AG04450 (cell line): ENCODE measurements around the gene CLDN9. TPM values are rescaled to one million over a fixed set of nuclear protein-coding genes. Genes with fewer than 3 reads are reported as not detected.

Experiments
- CTCF ChIA-PET: fragments of 300-600, 350-600 bp; formaldehyde crosslinking; extraction: SDS; loops from one replicate; lab custom pipeline; 2022; ENCODE audit warnings: antibody characterized with exemption, inconsistent platforms; lab: Charles Lee
- POLR2A ChIA-PET: fragments of 350-600 bp; formaldehyde crosslinking; extraction: SDS; loops from one replicate; lab custom pipeline; 2021; ENCODE audit warnings: antibody characterized with exemption, inconsistent platforms; lab: Yijun Ruan, JAX
- DNase-seq: peaks from one replicate; pipeline ENCODE4 v3.0.0-alpha.2; 2011; ENCODE audit warnings: low read depth, low spot score
- H3K27ac ChIP-seq: one replicate; pipeline ENCODE4 v1.5.1; 2012; ENCODE audit warnings: low read depth, low read length, control low read depth
- H3K27me3 ChIP-seq: one replicate; pipeline ENCODE4 v1.6.0; 2012; ENCODE audit warnings: low read length; ENCODE audit not compliant: control insufficient read depth, insufficient read depth
- H3K4me3 ChIP-seq: 2 replicates; pipeline ENCODE4 v1.5.1; 2011; ENCODE audit warnings: mild to moderate bottlenecking, low read depth, low read length, control low read depth
- H3K9me3 ChIP-seq: 2 replicates; pipeline ENCODE4 v1.5.1; 2012; ENCODE audit warnings: low read length; ENCODE audit not compliant: control insufficient read depth, insufficient read depth
- CTCF ChIP-seq: IDR thresholded peaks from 2 replicates; pipeline ENCODE4 v1.5.1; 2011; ENCODE audit warnings: low read depth, low read length, control low read depth, inconsistent platforms
- polyA plus RNA-seq: library from polyadenylated mRNA; depleted of rRNA; stranded (reverse); fragments of >200 nt; gene quantifications from 2 replicates; pipeline ENCODE4 v1.2.3, GENCODE V29; 2011

The CLDN9 gene
- polyA plus RNA-seq, 1 experiment = not detected

GRCh38 chr16:3007957-3008689 is 4.6 kb upstream of the CLDN9 start:
- Histone ChIP-seq H3K9me3 (no peaks in the 10 kb centered on the region; the same call in 1 of the 2 replicates), H3K27ac (no peak overlapping the region), H3K4me3 (no peak overlapping the region), H3K27me3 (peaks cover 55% of the 10 kb centered on the region)
- DNase-seq = no peak
- no peak for TF ChIP-seq CTCF
- POLR2A ChIA-PET = no interaction called here
- CTCF ChIA-PET = no interaction called here

- no peak for TF ChIP-seq CTCF
- Histone ChIP-seq H3K4me3 (no peak overlapping the region), H3K27me3 (peaks cover 60% of the 10 kb centered on the region), H3K9me3 (no peaks in the 10 kb centered on the region; the same call in 1 of the 2 replicates), H3K27ac (no peak overlapping the region)
- CTCF ChIA-PET = interaction anchor here (2.3 kb wide), 1 partner anchor 23 kb away, joined by 8 read pairs; no protein-coding TSS in a partner anchor
- no peak for DNase-seq
- POLR2A ChIA-PET = no interaction called here
These were observed 4.1 kb upstream of the CLDN9 start for GRCh38 chr16:3008690-3009037.

GRCh38 chr16:3009568-3010390 is 2.9 kb upstream of the CLDN9 start:
- H3K4me3 ChIP-seq = no peak overlapping the region
- H3K9me3 ChIP-seq = no peaks in the 10 kb centered on the region; the same call in 1 of the 2 replicates
- ChIA-PET POLR2A (interaction anchor here (1.3 kb wide), 1 partner anchor 11 kb away, joined by 8 read pairs; the partner anchor contains the start of gene TNFRSF12A), CTCF (interaction anchor here (0.6 to 2.3 kb wide), 3 partner anchors 19 to 869 kb away, joined by 3 to 8 read pairs (median 3); no protein-coding TSS in a partner anchor)
- no peak overlapping the region for H3K27ac ChIP-seq
- H3K27me3 ChIP-seq = peaks cover 66% of the 10 kb centered on the region
- no peak for TF ChIP-seq CTCF
- no peak for DNase-seq

- ChIA-PET CTCF (interaction anchor here (0.9 to 2.3 kb wide), 2 partner anchors 18 to 21 kb away, joined by 3 to 8 read pairs; no protein-coding TSS in a partner anchor), POLR2A (interaction anchor here (1.3 kb wide), 1 partner anchor 10 kb away, joined by 8 read pairs; the partner anchor contains the start of gene TNFRSF12A)
- H3K27ac ChIP-seq = no peak overlapping the region
- TF ChIP-seq CTCF = no peak
- no peak overlapping the region for H3K4me3 ChIP-seq
- H3K9me3 ChIP-seq = no peaks in the 10 kb centered on the region; the same call in 1 of the 2 replicates
- no peak for DNase-seq
- H3K27me3 ChIP-seq = peaks cover 62% of the 10 kb centered on the region
These were observed 2.2 kb upstream of the CLDN9 start for GRCh38 chr16:3010510-3010909.
